Measurements from ENCODE around the gene MDK. TPM values are rescaled to one million over a fixed set of nuclear protein-coding genes. Genes with fewer than 3 reads are reported as not detected.

The MDK gene
- total RNA-seq, 1 experiment from 2014 or later: 252 TPM

DNA sequence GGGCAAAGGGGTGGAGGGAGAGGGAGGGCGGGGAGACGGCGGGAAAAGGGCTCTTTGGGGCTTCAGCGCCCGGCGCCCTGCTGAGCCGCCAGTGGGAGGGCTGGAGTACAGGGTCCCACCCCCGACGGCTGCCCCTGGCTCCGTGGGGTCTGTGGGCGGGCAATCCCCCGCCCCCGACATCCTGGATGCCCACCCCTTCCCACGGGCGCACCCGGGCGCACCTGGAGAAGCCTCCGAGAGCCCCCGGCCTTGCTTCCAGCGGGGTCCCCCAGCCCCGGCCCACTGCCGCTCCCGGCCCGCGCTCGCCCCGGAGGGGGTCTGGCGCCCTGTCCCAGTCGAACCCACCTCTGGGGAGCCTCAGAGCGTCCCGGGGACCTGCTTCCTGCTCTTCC, 9.7 kb downstream of the MDK start:
- no TSS peak for BruUV-seq (replicated peaks)
- in situ Hi-C loops (cut with HindIII; ENCODE audit: low pct_unique_long_range_greater_than_20kb, low sequenced_read_pairs) (no loop called here), intact Hi-C loops (cut with micrococcal nuclease; ENCODE audit: unreplicated experiment) (no loop called here)
- peaks cover 3% of the 10 kb centered on the region; the same call in 1 of the 2 replicates for H3K27me3 ChIP-seq (ENCODE audit: control insufficient read depth, insufficient read depth, low read length)
- DNase-seq (ENCODE audit: low read depth, low spot score) (no peak), ATAC-seq (no peak)
- TF ChIP-seq POLR2AphosphoS5 (IDR thresholded peaks at IDR 0.05; ENCODE audit: low read depth, low read length) (no peak), TCF7L2 (IDR thresholded peaks at IDR 0.05; ENCODE audit: low read depth, low read length) (no peak)
- TF ChIP-seq, protein P1, sequence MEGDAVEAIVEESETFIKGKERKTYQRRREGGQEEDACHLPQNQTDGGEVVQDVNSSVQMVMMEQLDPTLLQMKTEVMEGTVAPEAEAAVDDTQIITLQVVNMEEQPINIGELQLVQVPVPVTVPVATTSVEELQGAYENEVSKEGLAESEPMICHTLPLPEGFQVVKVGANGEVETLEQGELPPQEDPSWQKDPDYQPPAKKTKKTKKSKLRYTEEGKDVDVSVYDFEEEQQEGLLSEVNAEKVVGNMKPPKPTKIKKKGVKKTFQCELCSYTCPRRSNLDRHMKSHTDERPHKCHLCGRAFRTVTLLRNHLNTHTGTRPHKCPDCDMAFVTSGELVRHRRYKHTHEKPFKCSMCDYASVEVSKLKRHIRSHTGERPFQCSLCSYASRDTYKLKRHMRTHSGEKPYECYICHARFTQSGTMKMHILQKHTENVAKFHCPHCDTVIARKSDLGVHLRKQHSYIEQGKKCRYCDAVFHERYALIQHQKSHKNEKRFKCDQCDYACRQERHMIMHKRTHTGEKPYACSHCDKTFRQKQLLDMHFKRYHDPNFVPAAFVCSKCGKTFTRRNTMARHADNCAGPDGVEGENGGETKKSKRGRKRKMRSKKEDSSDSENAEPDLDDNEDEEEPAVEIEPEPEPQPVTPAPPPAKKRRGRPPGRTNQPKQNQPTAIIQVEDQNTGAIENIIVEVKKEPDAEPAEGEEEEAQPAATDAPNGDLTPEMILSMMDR (IDR thresholded peaks at IDR 0.05): no peak
- TF ChIP-seq, protein P2, sequence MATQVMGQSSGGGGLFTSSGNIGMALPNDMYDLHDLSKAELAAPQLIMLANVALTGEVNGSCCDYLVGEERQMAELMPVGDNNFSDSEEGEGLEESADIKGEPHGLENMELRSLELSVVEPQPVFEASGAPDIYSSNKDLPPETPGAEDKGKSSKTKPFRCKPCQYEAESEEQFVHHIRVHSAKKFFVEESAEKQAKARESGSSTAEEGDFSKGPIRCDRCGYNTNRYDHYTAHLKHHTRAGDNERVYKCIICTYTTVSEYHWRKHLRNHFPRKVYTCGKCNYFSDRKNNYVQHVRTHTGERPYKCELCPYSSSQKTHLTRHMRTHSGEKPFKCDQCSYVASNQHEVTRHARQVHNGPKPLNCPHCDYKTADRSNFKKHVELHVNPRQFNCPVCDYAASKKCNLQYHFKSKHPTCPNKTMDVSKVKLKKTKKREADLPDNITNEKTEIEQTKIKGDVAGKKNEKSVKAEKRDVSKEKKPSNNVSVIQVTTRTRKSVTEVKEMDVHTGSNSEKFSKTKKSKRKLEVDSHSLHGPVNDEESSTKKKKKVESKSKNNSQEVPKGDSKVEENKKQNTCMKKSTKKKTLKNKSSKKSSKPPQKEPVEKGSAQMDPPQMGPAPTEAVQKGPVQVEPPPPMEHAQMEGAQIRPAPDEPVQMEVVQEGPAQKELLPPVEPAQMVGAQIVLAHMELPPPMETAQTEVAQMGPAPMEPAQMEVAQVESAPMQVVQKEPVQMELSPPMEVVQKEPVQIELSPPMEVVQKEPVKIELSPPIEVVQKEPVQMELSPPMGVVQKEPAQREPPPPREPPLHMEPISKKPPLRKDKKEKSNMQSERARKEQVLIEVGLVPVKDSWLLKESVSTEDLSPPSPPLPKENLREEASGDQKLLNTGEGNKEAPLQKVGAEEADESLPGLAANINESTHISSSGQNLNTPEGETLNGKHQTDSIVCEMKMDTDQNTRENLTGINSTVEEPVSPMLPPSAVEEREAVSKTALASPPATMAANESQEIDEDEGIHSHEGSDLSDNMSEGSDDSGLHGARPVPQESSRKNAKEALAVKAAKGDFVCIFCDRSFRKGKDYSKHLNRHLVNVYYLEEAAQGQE (IDR thresholded peaks at IDR 0.05; ENCODE audit: insufficient read depth in 1 of 2, low read depth in 2 of 2, low read length in 1 of 2): no peak
- no peaks in the 10 kb centered on the region for H3K36me3 ChIP-seq (ENCODE audit: control insufficient read depth, insufficient read depth, low read length)
- H3K9me3 ChIP-seq (ENCODE audit: control insufficient read depth, insufficient read depth, low read depth, low read length): no peaks in the 10 kb centered on the region
- peaks cover 17% of the 10 kb centered on the region for H3K4me1 ChIP-seq (ENCODE audit: control insufficient read depth, insufficient read depth, low read length)
- H3K27ac ChIP-seq (ENCODE audit: low read length): no peak overlapping the region
- peak overlapping the region; percentile 49 to 70 for H3K4me3 ChIP-seq (ENCODE audit: low read depth in 2 of 2, low read length in 2 of 2)
- POLR2A ChIA-PET: interaction anchor here (0.6 kb wide), 2 partner anchors 772 to 1543 kb away, joined by 5 to 11 read pairs; no protein-coding TSS in a partner anchor
- CTCF ChIA-PET: interaction anchor here (0.7 kb wide), 1 partner anchor 9 kb away, joined by 4 read pairs; no protein-coding TSS in a partner anchor

DNA sequence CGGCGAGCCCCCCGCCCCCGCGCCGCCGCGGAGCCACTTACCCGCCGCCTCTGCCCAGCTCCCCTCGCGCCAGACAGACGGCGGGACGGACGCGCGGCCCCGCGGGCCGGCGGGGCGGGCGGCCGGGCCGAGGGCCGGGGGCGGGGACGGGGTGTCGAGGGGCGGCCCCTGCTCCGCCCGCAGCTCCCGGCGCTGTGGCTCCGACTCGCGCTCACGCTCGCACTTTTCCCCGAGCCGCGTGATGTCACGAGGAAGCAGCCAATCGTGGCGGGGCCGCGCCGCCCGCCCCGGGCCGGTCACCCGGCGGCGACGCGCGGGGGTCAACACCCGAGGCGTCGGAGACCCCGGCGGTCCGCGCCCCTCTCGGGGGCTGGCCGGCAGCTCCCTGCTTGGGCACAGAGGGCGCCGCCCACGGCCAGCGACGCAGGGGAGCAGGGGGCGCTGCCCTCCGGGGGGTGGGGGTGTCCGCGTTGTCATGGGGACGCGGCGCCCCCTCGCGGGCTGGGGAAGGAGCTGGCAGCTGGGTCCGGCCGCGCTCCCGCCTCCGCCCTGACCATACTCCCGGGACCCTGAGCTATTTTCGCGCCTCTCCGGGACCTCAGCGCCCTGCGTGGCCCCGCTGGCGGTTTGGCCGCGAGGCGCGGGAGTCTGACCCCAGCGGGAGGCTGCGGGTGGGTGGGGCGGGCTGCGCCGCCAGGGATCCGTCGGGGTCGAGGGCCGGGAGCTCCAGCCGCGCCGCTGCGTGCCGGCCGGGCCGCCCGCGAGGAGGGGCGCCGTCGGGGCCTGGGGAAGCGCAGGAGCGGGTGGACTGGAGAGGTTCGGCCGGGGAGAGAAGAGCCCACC, 10.3 kb downstream of the MDK start, which contains the start of gene CHRM4:
TSS of gene CHRM4 (minus strand) at position 199 of the 843 bp plus-strand sequence. CDS start 5,219 bp downstream, outside the sequence.
- TF ChIP-seq POLR2AphosphoS5 (IDR thresholded peaks at IDR 0.05; ENCODE audit: low read depth, low read length) (no peak), SIN3A (IDR thresholded peaks at IDR 0.05; ENCODE audit: borderline replicate concordance, insufficient read depth, low read depth, low read length) (peak; percentile 30; the same call in 1 of the 2 replicates)
- TF ChIP-seq, protein P1 (IDR thresholded peaks at IDR 0.05): peak; percentile 92; the same call in 1 of the 2 replicates
- TF ChIP-seq, protein P2 (IDR thresholded peaks at IDR 0.05; ENCODE audit: insufficient read depth in 1 of 2, low read depth in 2 of 2, low read length in 1 of 2): peak in 1 of 2 experiments; percentile 80; a peak in 2 of 4 replicates
- H3K9me3 ChIP-seq (ENCODE audit: control insufficient read depth, insufficient read depth, low read depth, low read length): no peaks in the 10 kb centered on the region
- intact Hi-C loops (cut with micrococcal nuclease; ENCODE audit: unreplicated experiment) (no loop called here), in situ Hi-C loops (cut with HindIII; ENCODE audit: low pct_unique_long_range_greater_than_20kb, low sequenced_read_pairs) (no loop called here)
- peak; percentile 72 for ATAC-seq
- H3K4me1 ChIP-seq (ENCODE audit: control insufficient read depth, insufficient read depth, low read length): peaks cover 17% of the 10 kb centered on the region
- no peaks in the 10 kb centered on the region for H3K36me3 ChIP-seq (ENCODE audit: control insufficient read depth, insufficient read depth, low read length)
- ChIA-PET POLR2A (interaction anchor here (0.6 kb wide), 2 partner anchors 773 to 1544 kb away, joined by 5 to 11 read pairs; no protein-coding TSS in a partner anchor), CTCF (interaction anchor here (0.5 to 1.4 kb wide), 8 partner anchors 9 to 478 kb away, joined by 3 to 7 read pairs (median 4); partner anchors contain the start of genes ATG13 and HARBI1)
- H3K27me3 ChIP-seq (ENCODE audit: control insufficient read depth, insufficient read depth, low read length): peaks cover 3% of the 10 kb centered on the region; the same call in 1 of the 2 replicates
- BruUV-seq (replicated peaks): no TSS peak
- no peak within 1 kb of the TSS for H3K27ac ChIP-seq (ENCODE audit: low read length)
- DNase-seq (ENCODE audit: low read depth, low spot score): no peak
- H3K4me3 ChIP-seq (ENCODE audit: low read depth in 2 of 2, low read length in 2 of 2): peak within 1 kb of the TSS; percentile 49 to 70

Measured in Panc1 (cell line).